ENCODE data around the gene DIAPH3.

Gene DIAPH3

DNA sequence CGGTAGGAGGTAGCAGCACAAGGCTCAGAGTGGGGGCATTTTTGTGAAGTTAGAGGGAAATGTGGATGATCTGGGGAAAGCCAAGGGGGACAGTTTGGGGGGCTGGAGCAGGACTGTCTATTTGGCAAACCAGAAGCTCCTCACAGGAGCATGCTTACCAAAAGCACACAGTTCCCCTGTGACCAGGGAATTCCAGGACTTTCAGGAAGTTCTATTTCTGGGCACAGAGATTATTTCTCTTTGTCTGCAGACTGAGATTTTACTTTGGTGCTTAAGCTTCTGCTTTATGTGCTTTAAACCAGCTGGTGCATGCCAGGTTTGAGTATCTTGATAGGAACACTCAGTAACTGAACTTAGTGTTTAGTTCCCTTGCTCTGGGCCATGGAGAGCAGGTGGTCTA lies 525.3 kb downstream of the DIAPH3 start:
- TF ChIP-seq CTCF (IDR thresholded peaks at IDR 0.05; ENCODE audit: low read depth, low read length) (no peak), EZH2phosphoT487 (IDR thresholded peaks at IDR 0.05; ENCODE audit: low read depth) (no peak)
- no peak overlapping the region for H3K4me2 ChIP-seq (ENCODE audit: low read length)
- H3K4me3 ChIP-seq (ENCODE audit: low read length): no peak overlapping the region

DNA sequence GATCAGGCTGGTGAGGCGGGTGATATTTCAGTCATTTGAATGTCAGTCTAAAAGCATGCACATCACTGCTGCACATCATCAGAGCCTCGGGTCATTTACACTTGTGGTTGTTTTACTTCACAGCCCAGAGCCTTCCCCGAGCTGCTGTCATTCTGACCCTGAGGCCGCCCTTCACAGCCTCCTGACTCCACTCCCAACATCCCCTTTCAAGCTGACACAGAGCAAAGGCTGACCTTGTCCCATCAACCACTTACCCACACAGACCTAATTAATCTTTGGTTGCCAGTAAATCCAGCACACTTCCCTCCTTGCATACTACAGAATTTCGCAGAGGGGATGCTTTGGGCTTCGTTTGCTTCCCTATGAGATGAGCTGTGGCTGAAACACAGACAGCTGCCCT lies 528.1 kb downstream of the DIAPH3 start:
- TF ChIP-seq EZH2phosphoT487 (IDR thresholded peaks at IDR 0.05; ENCODE audit: low read depth) (no peak), CTCF (IDR thresholded peaks at IDR 0.05; ENCODE audit: low read depth, low read length) (no peak)
- Histone ChIP-seq H3K4me1 (ENCODE audit: low read length) (peaks cover 7% of the 10 kb centered on the region), H3K9me3 (ENCODE audit: insufficient read depth, low read length) (no peaks in the 10 kb centered on the region), H3K79me2 (ENCODE audit: low read length) (no peaks in the 10 kb centered on the region), H3K4me2 (ENCODE audit: low read length) (peak overlapping the region; percentile 20; the same call in 1 of the 2 replicates), H4K20me1 (ENCODE audit: insufficient read depth, low read length) (no peaks in the 10 kb centered on the region), H3K27ac (ENCODE audit: low read length) (no peak overlapping the region), H3K36me3 (replicated peaks; ENCODE audit: low read depth, low read length) (no peaks in the 10 kb centered on the region), H3K9ac (ENCODE audit: low read length) (no peak overlapping the region), H3K27me3 (ENCODE audit: low read depth, low read length) (no peaks in the 10 kb centered on the region), H2AFZ (ENCODE audit: low read depth, low read length) (0 out of 2 replicates have a peak overlapping the region, but pooled peaks have one; percentile 24), H3K4me3 (ENCODE audit: low read length) (no peak overlapping the region)

More for the DNA sequence above, 525.3 kb downstream of the DIAPH3 start:
- Histone ChIP-seq H2AFZ (ENCODE audit: low read depth, low read length) (no peak overlapping the region), H3K79me2 (ENCODE audit: low read length) (no peaks in the 10 kb centered on the region), H3K9ac (ENCODE audit: low read length) (no peak overlapping the region), H4K20me1 (ENCODE audit: insufficient read depth, low read length) (no peaks in the 10 kb centered on the region), H3K4me1 (ENCODE audit: low read length) (peaks cover 7% of the 10 kb centered on the region), H3K36me3 (replicated peaks; ENCODE audit: low read depth, low read length) (no peaks in the 10 kb centered on the region), H3K27ac (ENCODE audit: low read length) (no peak overlapping the region), H3K27me3 (ENCODE audit: low read depth, low read length) (no peaks in the 10 kb centered on the region), H3K9me3 (ENCODE audit: insufficient read depth, low read length) (no peaks in the 10 kb centered on the region)

- no peaks in the 10 kb centered on the region for H3K27me3 ChIP-seq (ENCODE audit: low read depth, low read length)
- no peak overlapping the region for H2AFZ ChIP-seq (ENCODE audit: low read depth, low read length)
- H3K4me1 ChIP-seq (ENCODE audit: low read length): peaks cover 7% of the 10 kb centered on the region
- no peak overlapping the region for H3K27ac ChIP-seq (ENCODE audit: low read length)
- no peaks in the 10 kb centered on the region for H4K20me1 ChIP-seq (ENCODE audit: insufficient read depth, low read length)
- no peak overlapping the region for H3K4me3 ChIP-seq (ENCODE audit: low read length)
- no peak for TF ChIP-seq EZH2phosphoT487 (IDR thresholded peaks at IDR 0.05; ENCODE audit: low read depth)
- no peak for TF ChIP-seq CTCF (IDR thresholded peaks at IDR 0.05; ENCODE audit: low read depth, low read length)
- no peaks in the 10 kb centered on the region for H3K79me2 ChIP-seq (ENCODE audit: low read length)
- H3K9me3 ChIP-seq (ENCODE audit: insufficient read depth, low read length): no peaks in the 10 kb centered on the region
- no peak overlapping the region for H3K4me2 ChIP-seq (ENCODE audit: low read length)
- no peak overlapping the region for H3K9ac ChIP-seq (ENCODE audit: low read length)
- no peaks in the 10 kb centered on the region for H3K36me3 ChIP-seq (replicated peaks; ENCODE audit: low read depth, low read length)
These were observed 530.4 kb downstream of the DIAPH3 start for GRCh38 chr13:59633290-59633689.

GRCh38 chr13:59631271-59631670 lies 532.5 kb downstream of the DIAPH3 start:
- no peaks in the 10 kb centered on the region; the same call in 1 of the 2 replicates for H3K27me3 ChIP-seq (ENCODE audit: low read depth, low read length)
- no peaks in the 10 kb centered on the region for H3K36me3 ChIP-seq (replicated peaks; ENCODE audit: low read depth, low read length)
- no peaks in the 10 kb centered on the region for H3K79me2 ChIP-seq (ENCODE audit: low read length)
- TF ChIP-seq EZH2phosphoT487 (IDR thresholded peaks at IDR 0.05; ENCODE audit: low read depth): no peak
- TF ChIP-seq CTCF (IDR thresholded peaks at IDR 0.05; ENCODE audit: low read depth, low read length): no peak
- no peak overlapping the region for H3K9ac ChIP-seq (ENCODE audit: low read length)
- peaks cover 7% of the 10 kb centered on the region for H3K4me1 ChIP-seq (ENCODE audit: low read length)
- no peaks in the 10 kb centered on the region for H3K9me3 ChIP-seq (ENCODE audit: insufficient read depth, low read length)
- no peak overlapping the region for H3K4me2 ChIP-seq (ENCODE audit: low read length)
- H2AFZ ChIP-seq (ENCODE audit: low read depth, low read length): no peak overlapping the region
- no peaks in the 10 kb centered on the region for H4K20me1 ChIP-seq (ENCODE audit: insufficient read depth, low read length)
- H3K27ac ChIP-seq (ENCODE audit: low read length): no peak overlapping the region
- no peak overlapping the region for H3K4me3 ChIP-seq (ENCODE audit: low read length)

Data from OCI-LY3 (cell line).